H1 (cell line): ENCODE results near the gene CASZ1. TPM values are rescaled to one million over a fixed set of nuclear protein-coding genes. Genes with fewer than 3 reads are reported as not detected.

ENCODE experiments used
- CTCF ChIA-PET: fragments of 300-600 bp; sonication (Branson Sonifier 250); formaldehyde crosslinking; loops from one replicate; lab custom pipeline; 2021; ENCODE audit not compliant: partially characterized antibody; lab: Charles Lee
- POLR2A ChIA-PET: fragments of 300-600 bp; sonication (Branson Sonifier 250); formaldehyde crosslinking; loops from one replicate; lab custom pipeline; 2021; ENCODE audit warnings: inconsistent platforms; ENCODE audit not compliant: partially characterized antibody; lab: Charles Lee
- DNase-seq, 2 experiments: peaks; one replicate each; pipeline versions ENCODE4 v3.0.0 to v3.0.0-alpha.2; 2010 to 2022; ENCODE audit warnings: low spot score in 2 of 2, low read depth in 1 of 2, mixed read lengths in 1 of 2
- FAIRE-seq: peaks from 2 replicates; lab custom pipeline; 2011; peaks lifted over from hg19 to GRCh38; lab: Jason Lieb, UNC
- H2AFZ ChIP-seq: 2 replicates; pipeline ENCODE4 v1.8.1; 2012; ENCODE audit warnings: low read length, inconsistent platforms
- H2AK5ac ChIP-seq: 2 replicates; pipeline ENCODE4 v1.6.1; 2013; ENCODE audit warnings: low read depth, low read length
- H2BK120ac ChIP-seq: replicated peaks from 2 replicates; pipeline ENCODE3; 2013; ENCODE audit warnings: low read depth, low read length, inconsistent platforms
- H2BK12ac ChIP-seq: 2 replicates; pipeline ENCODE4 v1.6.1; 2013; ENCODE audit warnings: low read depth, low read length
- H2BK15ac ChIP-seq: 2 replicates; pipeline ENCODE4 v1.6.1; 2013; ENCODE audit warnings: low read length
- H2BK20ac ChIP-seq: 2 replicates; pipeline ENCODE4 v1.6.1; 2013; ENCODE audit warnings: low read length
- H2BK5ac ChIP-seq: 2 replicates; pipeline ENCODE4 v1.6.1; 2013; ENCODE audit warnings: low read depth, low read length
- H3K14ac ChIP-seq: 2 replicates; pipeline ENCODE4 v1.6.1; 2013; ENCODE audit warnings: inconsistent platforms; ENCODE audit not compliant: insufficient read length
- H3K18ac ChIP-seq: 2 replicates; pipeline ENCODE4 v1.6.1; 2013; ENCODE audit warnings: low read length; ENCODE audit errors: extremely low read depth
- H3K23ac ChIP-seq: 2 replicates; pipeline ENCODE4 v1.6.1; 2013; ENCODE audit warnings: inconsistent platforms; ENCODE audit not compliant: insufficient read length
- H3K23me2 ChIP-seq: 2 replicates; pipeline ENCODE4 v1.6.1; 2013; ENCODE audit warnings: low read depth, low read length
- H3K27ac ChIP-seq: 2 replicates; pipeline ENCODE4 v1.6.1; 2011; ENCODE audit warnings: low read depth, low read length, inconsistent platforms
- H3K27me3 ChIP-seq, 4 experiments: replicated peaks in 1 of 4; 1 replicate in 1 of 4; 2 replicates in 3 of 4; pipeline versions ENCODE4 v1.6.1 to v1.8.1; 2011 to 2013; ENCODE audit warnings: low read length in 3 of 4, mild to moderate bottlenecking in 3 of 4, inconsistent platforms in 2 of 4, mixed read lengths in 2 of 4, moderate library complexity in 1 of 4; ENCODE audit not compliant: control insufficient read depth in 3 of 4, insufficient read depth in 3 of 4; ENCODE audit errors: extremely low read depth in 1 of 4
- H3K36me3 ChIP-seq, 4 experiments: 2 replicates each; pipeline versions ENCODE4 v1.6.1 to v1.8.1; 2011 to 2013; ENCODE audit warnings: mild to moderate bottlenecking in 4 of 4, low read length in 3 of 4, moderate library complexity in 2 of 4, control low read depth in 1 of 4, inconsistent platforms in 1 of 4; ENCODE audit not compliant: insufficient read depth in 4 of 4, control insufficient read depth in 2 of 4
- H3K4ac ChIP-seq: replicated peaks from 2 replicates; pipeline ENCODE3; 2013; ENCODE audit warnings: low read length, low read depth, mixed read lengths, inconsistent platforms; ENCODE audit not compliant: insufficient read length
- H3K4me1 ChIP-seq, 4 experiments: replicated peaks in 1 of 4; 1 replicate in 1 of 4; 2 replicates in 3 of 4; pipeline versions ENCODE4 v1.6.1 to v1.8.1; 2011 to 2013; ENCODE audit warnings: low read length in 3 of 4, inconsistent platforms in 2 of 4, mixed read lengths in 1 of 4; ENCODE audit not compliant: insufficient read depth in 4 of 4, control insufficient read depth in 3 of 4
- H3K4me2 ChIP-seq, 2 experiments: 2 replicates each; pipeline versions ENCODE4 v1.6.1 to v1.8.1; 2011 to 2013; ENCODE audit warnings: low read depth in 2 of 2, low read length in 2 of 2, control low read depth in 1 of 2, inconsistent platforms in 1 of 2, mild to moderate bottlenecking in 1 of 2; ENCODE audit not compliant: insufficient read depth in 1 of 2
- H3K4me3 ChIP-seq, 4 experiments: fragments of 200-600, 300-600 bp in 1 of 4; sonication (generic), shearing (Covaris generic), sonication (Bioruptor Twin) in 1 of 4; 2 replicates each; pipeline versions ENCODE4 v1.5.1 to v1.8.1; 2011 to 2016; ENCODE audit warnings: low read length in 4 of 4, low read depth in 3 of 4, control low read depth in 2 of 4, inconsistent platforms in 2 of 4, mild to moderate bottlenecking in 2 of 4, mixed read lengths in 1 of 4, moderate library complexity in 1 of 4; ENCODE audit not compliant: insufficient read depth in 2 of 4; ENCODE audit errors: extremely low read depth in 1 of 4
- H3K56ac ChIP-seq: replicated peaks from 2 replicates; pipeline ENCODE3; 2013; ENCODE audit warnings: low read depth, mild to moderate bottlenecking, mixed read lengths, low read length, inconsistent platforms; ENCODE audit not compliant: insufficient read length
- H3K79me1 ChIP-seq: 2 replicates; pipeline ENCODE4 v1.6.1; 2013; ENCODE audit warnings: low read depth, low read length, control low read depth
- H3K79me2 ChIP-seq, 2 experiments: 2 replicates each; pipeline versions ENCODE4 v1.6.1 to v1.8.1; 2012 to 2013; ENCODE audit warnings: low read length in 2 of 2, mild to moderate bottlenecking in 2 of 2, inconsistent platforms in 1 of 2; ENCODE audit not compliant: insufficient read depth in 2 of 2, control insufficient read depth in 1 of 2
- H3K9ac ChIP-seq, 4 experiments: replicated peaks in 1 of 4; 1 replicate in 1 of 4; 2 replicates in 3 of 4; pipeline versions ENCODE4 v1.6.1 to v1.8.1; 2011 to 2013; ENCODE audit warnings: low read depth in 3 of 4, low read length in 3 of 4, control low read depth in 2 of 4, mild to moderate bottlenecking in 2 of 4, moderate library complexity in 2 of 4, inconsistent platforms in 1 of 4; ENCODE audit errors: extremely low read depth in 1 of 4
- H3K9me3 ChIP-seq, 2 experiments: 2 replicates each; pipeline versions ENCODE4 v1.6.1 to v1.8.1; 2012 to 2013; ENCODE audit warnings: mild to moderate bottlenecking in 2 of 2, moderate library complexity in 2 of 2, control low read depth in 1 of 2, inconsistent platforms in 1 of 2, low read depth in 1 of 2, low read length in 1 of 2, mixed read lengths in 1 of 2; ENCODE audit not compliant: insufficient read depth in 2 of 2
- H4K20me1 ChIP-seq, 2 experiments: replicated peaks in 1 of 2; 2 replicates each; pipeline versions ENCODE3 to v1.8.1; 2011 to 2013; ENCODE audit warnings: inconsistent platforms in 2 of 2, low read length in 2 of 2, mild to moderate bottlenecking in 1 of 2; ENCODE audit not compliant: insufficient read depth in 2 of 2, control insufficient read depth in 1 of 2
- H4K5ac ChIP-seq: 2 replicates; pipeline ENCODE4 v1.6.1; 2013; ENCODE audit warnings: low read length, low read depth, mixed read lengths, inconsistent platforms; ENCODE audit not compliant: insufficient read length
- H4K8ac ChIP-seq: 2 replicates; pipeline ENCODE4 v1.8.0; 2013; ENCODE audit warnings: mild to moderate bottlenecking, moderate library complexity, low read length, inconsistent platforms; ENCODE audit not compliant: insufficient read depth; ENCODE audit errors: extremely low read depth
- H4K91ac ChIP-seq: replicated peaks from 2 replicates; pipeline ENCODE3; 2013; ENCODE audit warnings: low read length, mixed read lengths, inconsistent platforms; ENCODE audit not compliant: insufficient read length
- E2F6 ChIP-seq: IDR thresholded peaks from 2 replicates; pipeline ENCODE4 v1.6.1; 2012; ENCODE audit warnings: inconsistent platforms
- JUND ChIP-seq: IDR thresholded peaks from 2 replicates; pipeline ENCODE4 v1.6.1; 2011; ENCODE audit warnings: mild to moderate bottlenecking, improper control_type of control experiment, low read length
- MAX ChIP-seq: IDR thresholded peaks from 2 replicates; pipeline ENCODE4 v1.6.1; 2012; ENCODE audit warnings: inconsistent platforms
- TEAD4 ChIP-seq: IDR thresholded peaks from 2 replicates; pipeline ENCODE4 v1.6.1; 2012; ENCODE audit warnings: low read depth, low read length, inconsistent platforms, mixed read lengths
- WGBS, 2 experiments: shearing (Covaris generic) in 1 of 2; methylation state at CpG; one replicate each; pipeline versions ENCODE4 v1.1.6 to v1.1.7; 2013 to 2015; ENCODE audit warnings: low lambda C conversion rate in 2 of 2, mixed read lengths in 2 of 2, inconsistent platforms in 1 of 2, low coverage in 1 of 2, missing lambda C conversion rate in 1 of 2; ENCODE audit not compliant: insufficient replicate concordance in 2 of 2, insufficient coverage in 1 of 2, insufficient read length in 1 of 2; ENCODE audit errors: extremely low coverage in 1 of 2, missing lambda C conversion rate in 1 of 2; 5-methylcytosine and 5-hydroxymethylcytosine counted together
- polyA plus RNA-seq, 7 experiments: library from polyadenylated mRNA; depleted of rRNA in 3 of 7; stranded (reverse) in 5 of 7; unstranded in 2 of 7; fragments of >200 nt in 5 of 7; fragments of 200-250 nt in 2 of 7; gene quantifications; 1 replicate in 5 of 7; 2 replicates in 1 of 7; 4 replicates in 1 of 7; pipeline versions ENCODE4 v1.2.1 to v1.2.3, GENCODE V29; 2011 to 2013; ENCODE audit warnings: missing spikeins in 2 of 7, mixed read lengths in 2 of 7
- total RNA-seq: library from RNA; stranded (reverse); fragmentation: NEBNext Ultra II Directional; extraction: Animal tissue kit (Norgen Biotek cat#: 25700); gene quantifications from 2 replicates; pipeline ENCODE4 v1.2.1, GENCODE V29; 2021

The CASZ1 gene
- total and polyA plus RNA-seq, 2 of the 8 experiments (the other 6 are each of a cell fraction or from before 2014, with no cell fraction given): 4.4 to 7.7 TPM

- Histone ChIP-seq H3K23me2 (no peaks in the 10 kb centered on the region), H3K23ac (no peak overlapping the region), H4K91ac (no peak overlapping the region), H3K4ac (no peak overlapping the region), H3K4me3 (no peak overlapping the region), H3K79me2 (no peaks in the 10 kb centered on the region), H2BK12ac (no peak overlapping the region), H4K20me1 (peaks cover 0 to 1% of the 10 kb centered on the region in 2 experiments), H2BK20ac (no peak overlapping the region), H3K36me3 (no peaks in the 10 kb centered on the region), H2AFZ (no peak overlapping the region), H3K14ac (no peak overlapping the region), H3K4me1 (peaks cover 0 to 2% (median 0%) of the 10 kb centered on the region in 4 experiments; a peak in 1 of 7 replicates), H2BK15ac (no peak overlapping the region), H3K79me1 (no peaks in the 10 kb centered on the region), H4K8ac (no peak overlapping the region), H2BK120ac (no peak overlapping the region), H3K9ac (no peak overlapping the region), H3K56ac (no peak overlapping the region), H3K27ac (no peak overlapping the region), H3K4me2 (no peak overlapping the region), H2AK5ac (no peak overlapping the region), H4K5ac (no peak overlapping the region), H3K9me3 (no peaks in the 10 kb centered on the region), H2BK5ac (no peak overlapping the region), H3K18ac (no peak overlapping the region), H3K27me3 (no peaks in the 10 kb centered on the region)
- DNase-seq: no peak
- FAIRE-seq: no peak
- POLR2A ChIA-PET: no interaction called here
- TF ChIP-seq E2F6 (peak; percentile 82), JUND (no peak), TEAD4 (peak; percentile 40; the same call in 1 of the 2 replicates), MAX (peak; percentile 53; the same call in 1 of the 2 replicates)
- WGBS, 2 experiments: 82% methylated on average over 7 of the region's 7 CpGs; no CpG with 5 or more reads in 1 of the 2 experiments
- CTCF ChIA-PET: interaction anchor here (1.1 to 1.6 kb wide), 6 partner anchors 10 to 92 kb away, joined by 3 to 5 read pairs (median 3); no protein-coding TSS in a partner anchor
Observed at GRCh38 chr1:10606064-10606463, 190.4 kb downstream of the CASZ1 start.
